Prostate gland (tissue), 2 donors: ENCODE data around the gene ALPG. TPM values are rescaled to one million over a fixed set of nuclear protein-coding genes. Genes with fewer than 3 reads are reported as not detected.

Experiments used
- DNase-seq: peaks from one replicate; pipeline ENCODE4 v3.0.0-alpha.2; 2019; ENCODE audit warnings: low spot score
- H3K27ac ChIP-seq, 2 donors: fragments of 200-600 bp; sonication (generic); 2 replicates each; pipeline ENCODE4 v1.5.1; 2017 to 2019
- H3K27me3 ChIP-seq: fragments of 200-600 bp; sonication (generic); replicated peaks from 2 replicates; pipeline ENCODE4 v1.5.1; 2019; ENCODE audit not compliant: insufficient read depth
- H3K36me3 ChIP-seq, 2 donors: fragments of 200-600 bp; sonication (generic); 1 replicate in 1 of 2; 2 replicates in 1 of 2; pipeline versions ENCODE4 v1.5.1 to v1.8.1; 2017 to 2019
- H3K4me1 ChIP-seq: fragments of 200-600 bp; sonication (generic); replicated peaks from 2 replicates; pipeline ENCODE4 v1.5.1; 2019
- H3K4me3 ChIP-seq, 2 donors: fragments of 200-600 bp; sonication (generic); 2 replicates each; pipeline ENCODE4 v1.5.1; 2017 to 2019
- H3K9me3 ChIP-seq: fragments of 200-600 bp; sonication (generic); 2 replicates; pipeline ENCODE4 v1.5.1; 2017
- CTCF ChIP-seq, 4 experiments: fragments of 200-600 bp in 2 of 4; fragments of 450-650 bp in 2 of 4; sonication (generic) in 2 of 4; IDR thresholded peaks; 1 replicate in 3 of 4; 2 replicates in 1 of 4; pipeline ENCODE4 v1.5.1; 2016 to 2019; ENCODE audit warnings: antibody characterized with exemption in 4 of 4, mild to moderate bottlenecking in 2 of 4, moderate library complexity in 2 of 4
- POLR2A ChIP-seq: fragments of 450-650 bp; IDR thresholded peaks from one replicate; pipeline ENCODE4 v1.6.1; 2016; ENCODE audit warnings: antibody characterized with exemption, mild to moderate bottlenecking
- POLR2AphosphoS5 ChIP-seq: sonication (generic); formaldehyde crosslinking; IDR thresholded peaks from one replicate; pipeline ENCODE4 v1.6.1; 2017; ENCODE audit warnings: antibody characterized with exemption
- WGBS: methylation state at CpG from one replicate; pipeline ENCODE4 v1.1.5; 2018; 5-methylcytosine and 5-hydroxymethylcytosine counted together
- intact Hi-C: fragments of 100-400 bp; cut with DNase I; formaldehyde crosslinking; loops from one replicate; pipeline ENCODE4 v1.14.2; 2022
- small RNA-seq, 2 donors: library from RNA; depleted of rRNA; stranded (forward); fragments of <200 nt; gene quantifications; one replicate each; pipeline ENCODE3, GENCODE V24; 2016
- total RNA-seq, 2 donors: library from RNA; depleted of rRNA; stranded (reverse); fragments of >200 nt; gene quantifications; one replicate each; pipeline ENCODE4 v1.1.0, GENCODE V29; 2016

The ALPG gene
- total RNA-seq, 2 donors from 2014 or later, result 0.34 TPM; not detected in 1

- Histone ChIP-seq H3K36me3 (no peaks in the 10 kb centered on the region), H3K27me3 (peaks cover 7% of the 10 kb centered on the region), H3K27ac (no peak overlapping the region), H3K4me3 (no peak overlapping the region), H3K9me3 (no peaks in the 10 kb centered on the region), H3K4me1 (no peaks in the 10 kb centered on the region)
- TF ChIP-seq CTCF (IDR thresholded peaks at IDR 0.05) (no peak), POLR2A (no peak), POLR2AphosphoS5 (no peak)
- 86% methylated on average over 11 of the region's 11 CpGs for WGBS
- intact Hi-C loops, result no loop called here
- no peak for DNase-seq
Observed at GRCh38 chr2:232459419-232460035, 52.9 kb downstream of the ALPG start.

DNA sequence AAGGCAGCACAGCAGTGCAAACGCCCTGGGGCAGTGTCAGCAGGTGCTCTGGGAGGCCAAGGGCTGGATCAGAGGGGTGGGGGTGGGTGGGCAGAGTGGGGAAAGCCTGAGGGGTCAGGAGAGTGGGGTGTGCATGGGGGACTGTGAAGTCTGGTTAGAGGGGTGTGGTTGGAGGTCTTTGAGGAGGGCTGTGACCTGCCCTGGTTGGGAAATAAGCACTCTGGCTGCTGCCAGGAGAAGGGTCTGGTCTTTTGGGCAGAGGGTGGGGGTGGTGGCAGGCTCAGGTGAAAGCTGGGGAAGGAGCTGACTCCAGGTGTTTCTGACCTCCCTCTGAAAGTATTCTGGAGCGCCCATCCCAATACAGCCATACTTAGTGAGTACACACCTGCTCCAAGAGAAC is 53.5 kb downstream of the ALPG start:
- no peak for TF ChIP-seq CTCF (IDR thresholded peaks at IDR 0.05)
- TF ChIP-seq POLR2A, result no peak
- TF ChIP-seq POLR2AphosphoS5, result no peak
- peaks cover 7% of the 10 kb centered on the region for H3K27me3 ChIP-seq
- H3K36me3 ChIP-seq, result no peaks in the 10 kb centered on the region
- H3K4me1 ChIP-seq, result no peaks in the 10 kb centered on the region
- 77% methylated on average over 2 of the region's 2 CpGs for WGBS
- no peak overlapping the region for H3K4me3 ChIP-seq
- H3K9me3 ChIP-seq, result no peaks in the 10 kb centered on the region
- intact Hi-C loops, result no loop called here
- H3K27ac ChIP-seq, result no peak overlapping the region
- DNase-seq, result no peak

Small RNA genes within 50 kb of the gene (small RNA-seq; reads per million reads assigned to genes)
- gene AC068134.4, result 0 reads per million in 2 donors

Other genes starting within 250 kb of the ALPG start
- under 1 TPM in 1 of 2 donors, not detected in 1; 0.97 TPM for gene ALPP, start 28.1 kb upstream of the ALPG start, total RNA-seq
- not detected for gene ALPI, start 49.3 kb downstream of the ALPG start, total RNA-seq
- gene ECEL1, start 81.0 kb downstream of the ALPG start, total RNA-seq, result 10 to 100 TPM in 1 of 2 donors, under 1 TPM in 1; 0.82 to 15.3 TPM
- gene PRSS56, start 113.5 kb downstream of the ALPG start, total RNA-seq, result not detected
- 1 to 10 TPM in 1 of 2 donors, under 1 TPM in 1; 0.34 to 1.4 TPM for gene CHRND, start 119.3 kb downstream of the ALPG start, total RNA-seq
- not detected for gene CHRNG, start 132.8 kb downstream of the ALPG start, total RNA-seq
- gene TIGD1, start 143.7 kb downstream of the ALPG start, total RNA-seq, result 1 to 10 TPM; 2.6 to 4.9 TPM
- 10 to 100 TPM; 39.2 to 40.6 TPM for gene EIF4E2, start 143.8 kb downstream of the ALPG start, total RNA-seq
- gene EFHD1, start 226.8 kb downstream of the ALPG start, total RNA-seq, result 10 to 100 TPM; 25.9 to 33.1 TPM